ENCODE data around the gene TMEM91. TPM values are rescaled to one million over a fixed set of nuclear protein-coding genes. Genes with fewer than 3 reads are reported as not detected.

TMEM91 gene
- total and polyA plus RNA-seq, 9 of the 15 experiments (the other 6 are each of a cell fraction or from before 2014, with no cell fraction given): 1.2 to 5.2 (median 2.7) TPM

DNA sequence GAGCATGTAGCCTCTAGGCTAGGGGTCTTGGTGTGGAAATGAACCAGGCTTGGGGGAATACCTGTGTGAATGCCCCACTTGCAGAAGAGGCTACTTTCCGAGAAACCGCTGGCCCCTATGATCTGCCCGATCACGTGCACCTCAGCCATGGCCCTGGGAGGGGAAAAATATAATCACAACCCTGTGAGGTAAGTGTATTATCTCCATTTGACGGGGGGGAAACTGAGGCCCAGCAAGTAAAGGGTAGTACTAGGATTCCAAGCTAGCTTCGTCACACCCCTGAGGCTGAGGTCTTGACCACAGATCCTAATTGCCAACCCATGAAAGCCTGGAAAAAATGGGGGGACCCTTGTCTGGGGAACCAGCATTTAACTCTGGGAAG, 13.0 kb upstream of the TMEM91 start (continued):
- TF ChIP-seq, protein P1, sequence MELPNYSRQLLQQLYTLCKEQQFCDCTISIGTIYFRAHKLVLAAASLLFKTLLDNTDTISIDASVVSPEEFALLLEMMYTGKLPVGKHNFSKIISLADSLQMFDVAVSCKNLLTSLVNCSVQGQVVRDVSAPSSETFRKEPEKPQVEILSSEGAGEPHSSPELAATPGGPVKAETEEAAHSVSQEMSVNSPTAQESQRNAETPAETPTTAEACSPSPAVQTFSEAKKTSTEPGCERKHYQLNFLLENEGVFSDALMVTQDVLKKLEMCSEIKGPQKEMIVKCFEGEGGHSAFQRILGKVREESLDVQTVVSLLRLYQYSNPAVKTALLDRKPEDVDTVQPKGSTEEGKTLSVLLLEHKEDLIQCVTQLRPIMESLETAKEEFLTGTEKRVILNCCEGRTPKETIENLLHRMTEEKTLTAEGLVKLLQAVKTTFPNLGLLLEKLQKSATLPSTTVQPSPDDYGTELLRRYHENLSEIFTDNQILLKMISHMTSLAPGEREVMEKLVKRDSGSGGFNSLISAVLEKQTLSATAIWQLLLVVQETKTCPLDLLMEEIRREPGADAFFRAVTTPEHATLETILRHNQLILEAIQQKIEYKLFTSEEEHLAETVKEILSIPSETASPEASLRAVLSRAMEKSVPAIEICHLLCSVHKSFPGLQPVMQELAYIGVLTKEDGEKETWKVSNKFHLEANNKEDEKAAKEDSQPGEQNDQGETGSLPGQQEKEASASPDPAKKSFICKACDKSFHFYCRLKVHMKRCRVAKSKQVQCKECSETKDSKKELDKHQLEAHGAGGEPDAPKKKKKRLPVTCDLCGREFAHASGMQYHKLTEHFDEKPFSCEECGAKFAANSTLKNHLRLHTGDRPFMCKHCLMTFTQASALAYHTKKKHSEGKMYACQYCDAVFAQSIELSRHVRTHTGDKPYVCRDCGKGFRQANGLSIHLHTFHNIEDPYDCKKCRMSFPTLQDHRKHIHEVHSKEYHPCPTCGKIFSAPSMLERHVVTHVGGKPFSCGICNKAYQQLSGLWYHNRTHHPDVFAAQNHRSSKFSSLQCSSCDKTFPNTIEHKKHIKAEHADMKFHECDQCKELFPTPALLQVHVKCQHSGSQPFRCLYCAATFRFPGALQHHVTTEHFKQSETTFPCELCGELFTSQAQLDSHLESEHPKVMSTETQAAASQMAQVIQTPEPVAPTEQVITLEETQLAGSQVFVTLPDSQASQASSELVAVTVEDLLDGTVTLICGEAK (IDR thresholded peaks at IDR 0.05): no peak
- TF ChIP-seq, protein P1 (CRISPR knock-in tag; IDR thresholded peaks at IDR 0.05): no peak
- peak; percentile 36; the same call in 1 of the 2 replicates for TF ChIP-seq ERF (CRISPR knock-in tag; IDR thresholded peaks at IDR 0.05)
- TF ChIP-seq ZNF592 (IDR thresholded peaks at IDR 0.05): 0 out of 2 replicates have a peak, but pooled peaks have one; percentile 10
- TF ChIP-seq CREBBP (IDR thresholded peaks at IDR 0.05; ENCODE audit: low read depth, low read length): no peak
- TF ChIP-seq, protein P2, sequence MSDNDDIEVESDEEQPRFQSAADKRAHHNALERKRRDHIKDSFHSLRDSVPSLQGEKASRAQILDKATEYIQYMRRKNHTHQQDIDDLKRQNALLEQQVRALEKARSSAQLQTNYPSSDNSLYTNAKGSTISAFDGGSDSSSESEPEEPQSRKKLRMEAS (CRISPR knock-in tag; IDR thresholded peaks at IDR 0.05): no peak
- no peak for TF ChIP-seq ZNF766 (CRISPR knock-in tag; conservative IDR thresholded peaks at IDR 0.05)
- no peak for TF ChIP-seq NR4A1 (CRISPR knock-in tag; IDR thresholded peaks at IDR 0.05)
- TF ChIP-seq NR4A1 (tag; IDR thresholded peaks at IDR 0.05): 0 out of 2 replicates have a peak, but pooled peaks have one; percentile 20
- TF ChIP-seq, protein P3, sequence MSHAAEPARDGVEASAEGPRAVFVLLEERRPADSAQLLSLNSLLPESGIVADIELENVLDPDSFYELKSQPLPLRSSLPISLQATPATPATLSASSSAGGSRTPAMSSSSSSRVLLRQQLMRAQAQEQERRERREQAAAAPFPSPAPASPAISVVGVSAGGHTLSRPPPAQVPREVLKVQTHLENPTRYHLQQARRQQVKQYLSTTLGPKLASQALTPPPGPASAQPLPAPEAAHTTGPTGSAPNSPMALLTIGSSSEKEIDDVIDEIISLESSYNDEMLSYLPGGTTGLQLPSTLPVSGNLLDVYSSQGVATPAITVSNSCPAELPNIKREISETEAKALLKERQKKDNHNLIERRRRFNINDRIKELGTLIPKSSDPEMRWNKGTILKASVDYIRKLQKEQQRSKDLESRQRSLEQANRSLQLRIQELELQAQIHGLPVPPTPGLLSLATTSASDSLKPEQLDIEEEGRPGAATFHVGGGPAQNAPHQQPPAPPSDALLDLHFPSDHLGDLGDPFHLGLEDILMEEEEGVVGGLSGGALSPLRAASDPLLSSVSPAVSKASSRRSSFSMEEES (CRISPR knock-in tag; IDR thresholded peaks at IDR 0.05): peak; percentile 46
- TF ChIP-seq, protein P4, sequence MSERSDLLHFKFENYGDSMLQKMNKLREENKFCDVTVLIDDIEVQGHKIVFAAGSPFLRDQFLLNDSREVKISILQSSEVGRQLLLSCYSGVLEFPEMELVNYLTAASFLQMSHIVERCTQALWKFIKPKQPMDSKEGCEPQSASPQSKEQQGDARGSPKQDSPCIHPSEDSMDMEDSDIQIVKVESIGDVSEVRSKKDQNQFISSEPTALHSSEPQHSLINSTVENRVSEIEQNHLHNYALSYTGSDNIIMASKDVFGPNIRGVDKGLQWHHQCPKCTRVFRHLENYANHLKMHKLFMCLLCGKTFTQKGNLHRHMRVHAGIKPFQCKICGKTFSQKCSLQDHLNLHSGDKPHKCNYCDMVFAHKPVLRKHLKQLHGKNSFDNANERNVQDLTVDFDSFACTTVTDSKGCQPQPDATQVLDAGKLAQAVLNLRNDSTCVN (CRISPR knock-in tag; IDR thresholded peaks at IDR 0.05): no peak
- no peak for TF ChIP-seq TARDBP (IDR thresholded peaks at IDR 0.05)

All from K562 (cell line).